WI38 (cell line): Measurements from ENCODE around the gene PLXNB1.

Experiments
- H3K4me3 ChIP-seq: 2 replicates; pipeline ENCODE4 v1.5.1; 2011; ENCODE audit warnings: low read depth, mild to moderate bottlenecking, control low read depth, low read length
- CTCF ChIP-seq: IDR thresholded peaks from 2 replicates; pipeline ENCODE4 v1.5.1; 2012; ENCODE audit warnings: low read depth, mild to moderate bottlenecking, control low read depth, low read length

The PLXNB1 gene

GRCh38 chr3:48427630-48427962 lies 2.3 kb downstream of the PLXNB1 start:
- H3K4me3 ChIP-seq: no peak overlapping the region
- no peak for TF ChIP-seq CTCF

DNA sequence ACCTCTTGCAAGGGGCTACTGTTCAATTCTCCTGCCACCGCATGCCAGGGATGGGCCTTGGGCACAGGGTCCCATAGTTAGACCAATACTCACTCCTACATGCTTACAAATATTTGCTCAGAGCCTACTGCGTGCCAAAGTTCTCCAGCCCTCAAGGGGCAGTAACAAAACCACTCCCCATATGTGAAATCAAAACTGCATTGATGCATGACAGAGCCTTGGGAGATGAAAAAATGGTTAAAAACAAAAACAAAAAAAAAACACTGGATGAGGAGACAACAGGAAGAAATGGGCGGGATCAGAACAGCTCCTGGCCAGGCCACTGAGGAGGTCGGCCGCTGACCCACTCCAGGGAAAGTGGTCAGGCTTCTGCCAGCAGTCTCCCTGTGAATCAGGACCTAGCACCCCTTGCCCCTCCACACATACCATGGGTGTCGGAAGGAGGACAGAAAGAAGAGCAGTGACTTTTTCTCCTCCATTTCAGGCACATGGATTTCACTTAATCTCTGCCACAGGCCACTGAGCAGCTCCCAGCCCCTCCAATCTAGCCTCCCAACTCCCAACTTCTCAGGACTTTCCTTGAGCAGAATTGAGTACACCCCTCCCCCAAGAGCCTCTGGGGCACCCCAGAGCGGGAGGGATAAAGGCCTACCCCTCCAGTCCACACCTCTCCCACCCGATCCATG lies 2.8 kb downstream of the PLXNB1 start:
- H3K4me3 ChIP-seq: no peak overlapping the region
- no peak for TF ChIP-seq CTCF

- TF ChIP-seq CTCF: no peak
- no peak overlapping the region for H3K4me3 ChIP-seq
Observed at GRCh38 chr3:48426401-48426909, 3.4 kb downstream of the PLXNB1 start.

DNA sequence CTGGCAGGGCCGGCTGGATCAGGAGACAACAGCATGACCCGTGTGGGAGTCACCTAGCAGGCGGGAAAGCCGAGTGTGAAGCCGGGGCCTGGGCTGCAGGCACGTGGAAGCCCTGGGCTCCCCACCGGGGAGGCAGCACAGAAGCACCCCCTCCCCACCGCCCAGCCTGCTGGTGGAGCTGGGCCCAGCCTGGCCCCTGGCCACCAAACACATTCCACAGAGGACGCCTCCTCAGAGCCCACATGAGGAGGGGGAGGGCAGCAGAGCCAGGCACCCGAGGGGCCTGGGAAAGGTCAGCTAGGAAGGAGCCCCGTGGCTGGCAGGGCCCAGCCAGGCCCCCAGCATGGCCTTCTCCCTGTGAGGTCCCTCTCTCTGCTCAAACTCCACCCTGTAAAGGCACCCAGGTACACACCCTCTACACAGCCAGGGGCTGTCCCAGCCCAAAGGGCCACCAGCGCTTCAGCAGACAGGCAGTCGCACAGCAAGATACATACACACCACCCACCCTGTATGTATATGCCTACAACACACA lies 4.5 kb downstream of the PLXNB1 start:
- no peak for TF ChIP-seq CTCF
- H3K4me3 ChIP-seq: no peak overlapping the region

GRCh38 chr3:48423883-48424695 lies 5.8 kb downstream of the PLXNB1 start:
- no peak overlapping the region for H3K4me3 ChIP-seq
- no peak for TF ChIP-seq CTCF

DNA sequence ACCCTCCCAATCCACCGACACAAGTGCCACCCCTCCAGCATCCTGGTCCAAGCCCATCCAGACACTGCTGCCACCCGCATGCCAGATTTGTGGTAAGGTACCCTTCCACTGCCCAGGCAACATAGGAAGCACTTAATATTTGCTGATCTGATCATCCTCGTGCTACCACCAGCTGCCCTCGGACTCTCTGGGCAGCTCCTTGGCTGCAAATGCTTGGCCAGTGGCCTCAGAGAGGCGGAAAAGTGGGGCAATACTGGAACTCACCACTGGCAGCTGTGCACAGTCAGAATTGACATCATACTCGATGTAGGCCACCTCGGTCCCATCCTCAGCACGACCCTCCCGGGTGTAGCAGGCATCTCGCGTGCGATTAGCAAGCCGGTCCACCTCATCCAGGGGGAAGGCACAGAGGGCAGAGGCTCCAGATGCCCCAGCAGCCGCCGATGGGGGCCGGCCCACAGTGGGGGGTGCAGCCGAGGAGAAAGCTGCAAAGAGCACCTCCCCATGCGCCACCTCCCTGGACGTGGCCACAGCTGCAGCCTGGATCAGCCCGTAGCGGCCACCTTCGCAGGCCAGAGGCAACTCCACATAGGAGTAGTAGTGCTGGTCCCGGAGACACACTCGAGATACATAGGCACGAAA lies 6.5 kb downstream of the PLXNB1 start:
- H3K4me3 ChIP-seq: no peak overlapping the region

More for the DNA sequence above, 6.5 kb downstream of the PLXNB1 start:
- no peak for TF ChIP-seq CTCF
